Measurements from ENCODE around the gene GCNT4. TPM values are rescaled to one million over a fixed set of nuclear protein-coding genes. Genes with fewer than 3 reads are reported as not detected.
"Not testable (repeated sequence)": the region's sequence is repeated elsewhere in the genome, so short reads cannot be mapped to it uniquely, and the experiment has no call there.

GCNT4 gene, protein sequence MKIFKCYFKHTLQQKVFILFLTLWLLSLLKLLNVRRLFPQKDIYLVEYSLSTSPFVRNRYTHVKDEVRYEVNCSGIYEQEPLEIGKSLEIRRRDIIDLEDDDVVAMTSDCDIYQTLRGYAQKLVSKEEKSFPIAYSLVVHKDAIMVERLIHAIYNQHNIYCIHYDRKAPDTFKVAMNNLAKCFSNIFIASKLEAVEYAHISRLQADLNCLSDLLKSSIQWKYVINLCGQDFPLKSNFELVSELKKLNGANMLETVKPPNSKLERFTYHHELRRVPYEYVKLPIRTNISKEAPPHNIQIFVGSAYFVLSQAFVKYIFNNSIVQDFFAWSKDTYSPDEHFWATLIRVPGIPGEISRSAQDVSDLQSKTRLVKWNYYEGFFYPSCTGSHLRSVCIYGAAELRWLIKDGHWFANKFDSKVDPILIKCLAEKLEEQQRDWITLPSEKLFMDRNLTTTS
- 0.28 and 0.37 TPM in 2 replicates for total RNA-seq

DNA sequence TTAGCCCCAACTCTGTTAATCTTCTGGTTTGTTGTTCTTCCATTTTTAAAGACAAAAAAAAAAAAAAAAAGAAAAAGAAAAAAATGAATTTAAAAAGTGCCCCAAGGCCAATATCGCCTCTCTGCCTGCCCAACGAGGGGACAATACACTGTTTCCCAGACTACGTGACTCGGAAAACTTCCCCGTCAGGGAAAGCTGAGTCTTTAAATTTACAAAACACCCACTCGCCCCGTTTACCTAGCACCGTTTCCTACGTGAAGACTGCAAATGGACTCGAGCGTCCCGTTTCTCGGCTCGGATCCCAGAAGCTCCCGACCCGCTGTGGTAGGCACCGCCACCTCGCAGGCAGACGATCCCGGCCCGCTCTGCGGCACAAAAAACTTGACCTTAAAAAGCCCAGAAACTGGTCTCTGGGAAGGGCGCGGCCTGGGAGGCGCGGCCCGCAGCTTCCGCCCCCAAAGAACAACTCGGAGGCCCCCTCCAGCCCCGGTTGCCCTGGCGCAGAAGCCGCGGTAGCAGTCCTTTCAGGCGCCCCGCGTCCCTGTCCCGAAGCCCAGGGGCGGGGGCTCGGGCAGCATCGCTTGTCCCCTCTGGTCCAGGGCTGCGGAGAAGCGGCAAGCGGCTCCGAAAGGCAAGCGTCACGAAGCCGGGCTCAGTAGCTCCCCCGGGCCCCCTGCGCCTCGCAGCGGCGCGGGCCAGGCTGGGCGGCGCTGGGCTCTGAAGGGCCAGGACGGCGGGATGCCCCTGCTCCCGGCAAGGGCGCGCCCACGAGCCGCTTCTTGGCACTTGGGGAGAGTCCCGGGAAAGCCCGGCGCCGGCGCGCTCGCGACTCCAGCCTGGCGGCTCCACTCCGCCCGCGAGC, at the start of gene GCNT4:
Gene GCNT4, minus strand, starts transcription at position 367 of the 862 bp plus-strand sequence. CDS start 22,521 bp downstream, outside the sequence.
- Mint-ChIP-seq H3K9me3 (no peaks in the 10 kb centered on the region), H3K4me3 (ENCODE audit: low read depth) (peak within 1 kb of the TSS; percentile 84), H3K27ac (peak within 1 kb of the TSS; percentile 56), H3K4me1 (ENCODE audit: low read depth) (peaks cover 45% of the 10 kb centered on the region), H3K27me3 (ENCODE audit: low read depth) (peaks cover 48% of the 10 kb centered on the region), H3K36me3 (ENCODE audit: low read depth) (no peaks in the 10 kb centered on the region)
- intact Hi-C loops (cut with micrococcal nuclease) = loop anchor here (2.0 to 10.0 kb wide), 12 partner anchors 115 to 1202 kb away; partner anchors contain the start of genes ANKRD31, CERT1, GFM2 and HEXB
- peak; percentile 16 for DNase-seq (ENCODE audit: low spot score)

DNA sequence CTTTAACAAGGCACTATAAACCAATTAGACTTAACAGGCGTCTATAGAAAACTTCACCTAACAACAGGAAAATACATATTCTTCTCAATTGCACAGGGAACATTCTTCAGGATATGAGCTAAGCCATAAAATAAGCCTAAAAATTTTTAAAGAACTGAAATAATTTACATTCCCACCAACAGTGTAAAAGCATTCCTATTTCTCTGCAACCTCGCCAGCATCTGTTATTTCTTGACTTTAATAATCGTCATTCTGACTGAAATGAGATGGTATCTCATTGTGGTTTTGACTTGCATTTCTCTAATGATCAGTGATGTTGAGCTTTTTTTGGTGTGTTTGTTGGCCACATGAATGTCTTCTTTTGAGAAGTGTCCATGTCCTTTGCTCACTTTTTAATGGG, 43.6 kb upstream of the GCNT4 start:
- H3K27ac Mint-ChIP-seq; H3K9me3 Mint-ChIP-seq; DNase-seq (ENCODE audit: low spot score); H3K27me3 Mint-ChIP-seq (ENCODE audit: low read depth); H3K36me3 Mint-ChIP-seq (ENCODE audit: low read depth); H3K4me3 Mint-ChIP-seq (ENCODE audit: low read depth); H3K4me1 Mint-ChIP-seq (ENCODE audit: low read depth); intact Hi-C loops (cut with micrococcal nuclease): not testable (repeated sequence)

DNA sequence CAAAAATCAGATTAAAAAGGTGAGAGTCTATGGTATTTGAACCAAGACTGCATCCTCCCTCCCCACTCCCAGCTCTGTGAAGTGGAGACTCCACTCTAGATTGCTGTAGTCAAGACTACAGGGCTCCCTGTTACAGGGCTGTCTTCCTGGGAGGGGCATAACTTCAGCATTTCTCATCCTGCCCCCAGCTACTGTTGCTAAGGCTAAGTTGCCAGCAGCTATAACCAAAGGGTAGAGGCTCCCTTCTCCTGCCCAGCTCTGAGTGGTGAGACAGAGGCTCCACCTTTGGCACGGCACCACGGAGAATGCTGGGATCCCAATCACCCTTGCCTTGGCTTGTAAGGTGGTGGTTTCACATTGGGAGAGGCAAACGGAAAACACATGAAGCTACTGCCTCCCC, 39.2 kb upstream of the GCNT4 start:
- H3K4me3 Mint-ChIP-seq (ENCODE audit: low read depth) = no peak overlapping the region
- no peak for DNase-seq (ENCODE audit: low spot score)
- no peaks in the 10 kb centered on the region for H3K9me3 Mint-ChIP-seq
- H3K27me3 Mint-ChIP-seq (ENCODE audit: low read depth) = peaks cover 2% of the 10 kb centered on the region
- no peak overlapping the region for H3K27ac Mint-ChIP-seq
- peaks cover 4% of the 10 kb centered on the region for H3K4me1 Mint-ChIP-seq (ENCODE audit: low read depth)
- intact Hi-C loops (cut with micrococcal nuclease) = no loop called here
- H3K36me3 Mint-ChIP-seq (ENCODE audit: low read depth) = no peaks in the 10 kb centered on the region

DNA sequence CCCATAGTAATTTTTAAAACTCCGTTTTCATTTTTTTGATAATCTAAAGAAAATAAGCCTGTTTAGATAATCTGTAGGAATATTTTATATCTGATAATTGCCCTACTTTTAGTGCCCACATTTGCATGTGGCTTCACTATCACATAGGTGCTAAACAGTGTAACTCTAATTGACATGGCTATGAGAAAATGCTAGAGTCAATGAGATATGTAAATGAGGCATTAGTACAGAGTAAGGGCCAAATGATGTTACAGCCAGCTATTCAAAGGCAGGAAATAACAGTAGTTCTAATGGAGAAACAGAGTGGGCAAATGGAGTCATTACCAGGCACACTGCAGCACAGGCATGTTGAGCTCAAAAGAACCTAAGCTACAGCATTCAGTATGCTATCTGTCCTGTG, 37.3 kb upstream of the GCNT4 start:
- H3K4me3 Mint-ChIP-seq (ENCODE audit: low read depth) = no peak overlapping the region
- no peaks in the 10 kb centered on the region for H3K36me3 Mint-ChIP-seq (ENCODE audit: low read depth)
- H3K27me3 Mint-ChIP-seq (ENCODE audit: low read depth) = peaks cover 2% of the 10 kb centered on the region
- H3K9me3 Mint-ChIP-seq = no peaks in the 10 kb centered on the region
- intact Hi-C loops (cut with micrococcal nuclease) = no loop called here
- H3K27ac Mint-ChIP-seq = no peak overlapping the region
- no peak for DNase-seq (ENCODE audit: low spot score)
- H3K4me1 Mint-ChIP-seq (ENCODE audit: low read depth) = peaks cover 2% of the 10 kb centered on the region

DNA sequence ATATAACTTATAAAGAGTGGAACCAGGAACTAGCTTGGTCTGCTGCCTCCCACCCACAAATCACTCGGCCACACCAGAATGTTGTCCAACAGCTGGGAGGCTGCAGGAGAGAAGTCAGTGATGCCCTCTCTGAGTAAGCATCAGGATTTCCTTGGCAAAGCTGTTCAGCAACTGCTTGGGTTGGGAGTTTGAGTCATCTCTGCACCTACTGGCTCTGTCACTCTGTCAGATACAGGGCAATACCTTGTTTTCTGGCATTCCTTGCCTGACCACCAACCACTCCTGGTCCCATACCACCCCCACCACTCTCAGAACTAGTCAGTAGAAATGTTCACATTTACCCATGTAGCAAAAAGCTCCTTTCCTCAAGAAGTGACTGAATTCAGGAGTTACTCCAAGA, 36.8 kb upstream of the GCNT4 start:
- no peak for DNase-seq (ENCODE audit: low spot score)

DNA sequence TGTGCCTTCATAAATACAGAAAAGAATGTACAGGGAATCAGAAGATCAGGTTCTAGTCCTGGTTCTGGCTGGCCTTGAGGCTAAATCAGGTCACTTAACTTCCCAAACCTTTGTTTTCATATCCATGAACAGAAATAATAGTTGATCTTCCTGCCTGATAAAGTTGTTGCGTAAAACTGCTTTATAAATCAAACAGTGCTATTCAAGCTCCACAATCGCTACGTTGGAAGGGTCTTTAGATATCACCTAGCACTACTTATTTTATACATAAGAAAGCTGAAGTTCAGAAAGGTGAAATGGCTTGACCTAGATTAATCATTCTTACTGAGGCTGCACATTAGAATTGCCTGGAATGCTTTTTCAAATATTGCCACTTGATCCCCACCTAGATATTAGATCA, 36.3 kb upstream of the GCNT4 start:
- Mint-ChIP-seq H3K4me1 (ENCODE audit: low read depth) (peaks cover 2% of the 10 kb centered on the region), H3K9me3 (no peaks in the 10 kb centered on the region), H3K4me3 (ENCODE audit: low read depth) (no peak overlapping the region), H3K36me3 (ENCODE audit: low read depth) (no peaks in the 10 kb centered on the region), H3K27ac (no peak overlapping the region), H3K27me3 (ENCODE audit: low read depth) (peaks cover 2% of the 10 kb centered on the region)
- no peak for DNase-seq (ENCODE audit: low spot score)
- intact Hi-C loops (cut with micrococcal nuclease) = no loop called here

More for the DNA sequence above, 36.8 kb upstream of the GCNT4 start:
- Mint-ChIP-seq H3K27ac (no peak overlapping the region), H3K27me3 (ENCODE audit: low read depth) (peaks cover 2% of the 10 kb centered on the region), H3K4me3 (ENCODE audit: low read depth) (no peak overlapping the region), H3K4me1 (ENCODE audit: low read depth) (peaks cover 2% of the 10 kb centered on the region), H3K36me3 (ENCODE audit: low read depth) (no peaks in the 10 kb centered on the region), H3K9me3 (no peaks in the 10 kb centered on the region)
- intact Hi-C loops (cut with micrococcal nuclease) = no loop called here

DNA sequence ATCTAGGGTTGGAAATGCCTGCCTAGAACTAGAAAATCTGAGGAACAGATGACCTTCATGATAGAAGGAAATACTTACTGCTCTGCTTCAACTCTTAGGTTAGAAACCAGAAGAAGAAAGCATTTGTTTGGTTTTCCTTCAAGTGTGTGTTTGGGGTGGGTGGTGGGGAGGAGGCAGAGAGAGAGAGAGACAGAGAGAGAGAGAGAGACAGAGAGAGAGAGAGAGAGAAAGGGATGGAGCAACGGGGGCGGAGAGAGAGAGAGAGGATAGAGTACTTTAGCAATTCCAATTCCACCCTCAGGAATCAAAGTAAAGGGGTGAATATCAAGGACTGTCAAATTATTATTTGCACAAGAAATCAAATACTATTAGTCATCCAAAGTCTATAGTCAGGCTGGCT, 29.2 kb upstream of the GCNT4 start:
- no peaks in the 10 kb centered on the region for H3K9me3 Mint-ChIP-seq
- H3K27me3 Mint-ChIP-seq (ENCODE audit: low read depth) = peaks cover 5% of the 10 kb centered on the region
- no peaks in the 10 kb centered on the region for H3K4me1 Mint-ChIP-seq (ENCODE audit: low read depth)
- intact Hi-C loops (cut with micrococcal nuclease) = no loop called here
- DNase-seq (ENCODE audit: low spot score) = no peak
- no peak overlapping the region for H3K27ac Mint-ChIP-seq
- no peaks in the 10 kb centered on the region for H3K36me3 Mint-ChIP-seq (ENCODE audit: low read depth)
- no peak overlapping the region for H3K4me3 Mint-ChIP-seq (ENCODE audit: low read depth)

DNA sequence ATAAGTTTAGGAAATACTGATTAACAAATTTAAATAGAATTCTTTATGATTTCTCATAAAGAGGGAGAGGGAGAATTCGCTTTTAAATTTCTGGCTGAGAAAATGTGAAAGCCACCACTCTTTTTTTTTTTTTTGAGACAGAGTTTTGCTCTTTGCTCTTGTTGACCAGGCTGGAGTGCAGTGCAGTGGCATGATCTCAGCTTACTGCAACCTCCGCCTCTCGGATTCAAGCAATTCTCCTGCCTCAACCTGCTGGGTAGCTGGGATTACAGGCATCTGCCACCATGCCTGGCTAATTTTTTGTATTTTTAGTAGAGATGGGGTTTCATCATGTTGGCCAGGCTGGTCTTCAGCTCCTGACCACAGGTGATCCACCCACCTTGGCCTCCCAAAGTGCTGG, 27.0 kb upstream of the GCNT4 start:
- H3K36me3 Mint-ChIP-seq (ENCODE audit: low read depth); H3K27ac Mint-ChIP-seq; H3K4me1 Mint-ChIP-seq (ENCODE audit: low read depth); intact Hi-C loops (cut with micrococcal nuclease); H3K4me3 Mint-ChIP-seq (ENCODE audit: low read depth); H3K27me3 Mint-ChIP-seq (ENCODE audit: low read depth); DNase-seq (ENCODE audit: low spot score); H3K9me3 Mint-ChIP-seq: not testable (repeated sequence)

DNA sequence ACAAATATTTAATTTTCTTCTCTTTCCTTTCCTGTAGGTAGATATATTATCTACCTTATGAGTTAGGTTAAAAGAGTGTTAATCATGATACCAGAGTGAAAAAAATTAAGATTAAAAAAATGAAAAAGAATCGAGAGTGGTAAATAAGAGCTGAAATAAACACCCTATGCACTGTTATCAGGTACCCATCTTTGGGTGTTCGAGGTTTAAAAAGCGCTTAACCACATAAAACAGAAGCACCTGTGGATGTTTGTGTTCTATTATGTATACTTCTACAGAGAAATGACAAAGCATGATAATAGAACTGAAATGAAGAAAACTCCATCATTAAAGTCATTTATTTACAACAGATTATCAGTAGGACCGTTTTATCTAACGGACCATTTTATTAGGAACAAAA, 25.7 kb upstream of the GCNT4 start:
- DNase-seq (ENCODE audit: low spot score) = no peak
- Mint-ChIP-seq H3K27ac (no peak overlapping the region), H3K4me3 (ENCODE audit: low read depth) (no peak overlapping the region), H3K4me1 (ENCODE audit: low read depth) (no peaks in the 10 kb centered on the region), H3K36me3 (ENCODE audit: low read depth) (no peaks in the 10 kb centered on the region), H3K9me3 (no peaks in the 10 kb centered on the region), H3K27me3 (ENCODE audit: low read depth) (peaks cover 5% of the 10 kb centered on the region)
- intact Hi-C loops (cut with micrococcal nuclease) = no loop called here

DNA sequence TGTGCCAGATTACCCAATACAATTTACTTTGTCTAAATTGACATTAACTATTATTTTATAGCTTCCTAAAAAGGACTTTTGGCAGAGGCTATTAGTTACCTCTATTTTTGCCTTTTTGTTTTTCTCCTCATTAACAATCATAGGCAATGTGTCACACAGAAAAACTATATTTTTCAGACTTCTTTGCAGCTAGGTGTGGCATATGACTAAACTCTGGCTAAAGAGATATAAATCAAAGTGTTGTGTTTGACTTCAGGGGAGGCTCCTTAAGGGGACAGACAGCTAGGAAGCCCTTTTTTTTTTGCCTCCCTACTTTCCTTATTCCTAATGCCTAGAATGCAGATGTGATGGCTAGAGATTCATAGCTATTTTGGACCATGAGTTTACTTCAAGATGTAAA, 19.7 kb upstream of the GCNT4 start:
- DNase-seq (ENCODE audit: low spot score) = no peak
- intact Hi-C loops (cut with micrococcal nuclease) = no loop called here
- Mint-ChIP-seq H3K27ac (no peak overlapping the region), H3K36me3 (ENCODE audit: low read depth) (no peaks in the 10 kb centered on the region), H3K9me3 (no peaks in the 10 kb centered on the region), H3K27me3 (ENCODE audit: low read depth) (peaks cover 5% of the 10 kb centered on the region), H3K4me1 (ENCODE audit: low read depth) (peaks cover 2% of the 10 kb centered on the region), H3K4me3 (ENCODE audit: low read depth) (no peak overlapping the region)

DNA sequence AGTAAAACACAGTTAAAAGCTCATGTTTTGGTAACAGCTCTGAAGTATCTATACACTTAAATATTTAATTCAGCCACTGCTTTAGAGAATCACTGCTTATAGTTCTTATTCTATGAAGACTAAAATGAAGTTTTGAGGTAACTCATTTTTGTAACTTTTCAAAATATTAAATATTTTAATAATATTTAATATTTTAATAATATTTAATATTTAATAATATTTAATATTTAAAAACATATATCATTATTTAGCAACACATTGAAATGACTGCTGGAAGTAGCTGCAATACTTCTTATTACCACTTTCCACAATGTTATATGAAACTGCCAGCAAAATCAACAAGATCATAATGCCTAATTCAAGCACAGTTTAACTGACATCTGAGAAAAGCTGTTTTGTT, 18.7 kb upstream of the GCNT4 start:
- Mint-ChIP-seq H3K9me3 (no peaks in the 10 kb centered on the region), H3K4me3 (ENCODE audit: low read depth) (no peak overlapping the region), H3K36me3 (ENCODE audit: low read depth) (no peaks in the 10 kb centered on the region), H3K27me3 (ENCODE audit: low read depth) (peaks cover 5% of the 10 kb centered on the region), H3K4me1 (ENCODE audit: low read depth) (peaks cover 2% of the 10 kb centered on the region), H3K27ac (no peak overlapping the region)
- intact Hi-C loops (cut with micrococcal nuclease) = no loop called here
- no peak for DNase-seq (ENCODE audit: low spot score)

DNA sequence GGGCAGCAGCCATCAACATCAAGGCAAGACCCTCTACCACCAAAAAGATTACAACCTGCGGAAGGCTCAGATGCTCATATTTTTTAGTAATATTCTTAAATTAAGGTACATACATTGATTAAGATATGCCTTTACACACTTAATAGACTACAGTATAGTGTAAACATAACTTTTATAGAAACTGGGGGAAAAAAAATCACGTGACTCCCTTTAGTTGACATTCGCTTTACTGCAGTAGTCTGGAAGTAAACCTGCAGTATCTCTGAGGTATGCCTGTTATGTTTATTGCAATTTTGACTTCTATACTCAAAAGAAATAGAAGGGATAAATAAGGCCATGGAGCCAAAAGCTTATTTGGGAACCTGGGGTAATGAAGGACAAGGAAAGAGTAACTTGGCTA, 15.1 kb upstream of the GCNT4 start:
- Mint-ChIP-seq H3K36me3 (ENCODE audit: low read depth) (no peaks in the 10 kb centered on the region), H3K27ac (no peak overlapping the region), H3K4me1 (ENCODE audit: low read depth) (peaks cover 7% of the 10 kb centered on the region), H3K4me3 (ENCODE audit: low read depth) (no peak overlapping the region), H3K9me3 (no peaks in the 10 kb centered on the region), H3K27me3 (ENCODE audit: low read depth) (peaks cover 5% of the 10 kb centered on the region)
- intact Hi-C loops (cut with micrococcal nuclease) = no loop called here
- no peak for DNase-seq (ENCODE audit: low spot score)
